Neural crest cell (in vitro differentiated cells): ENCODE measurements around the gene UBTD2. TPM values are rescaled to one million over a fixed set of nuclear protein-coding genes. Genes with fewer than 3 reads are reported as not detected.

Experiments used
- DNase-seq: peaks from one replicate; pipeline ENCODE4 v3.0.0; 2021; ENCODE audit warnings: low read depth, mixed read lengths, low spot score
- H3K27ac Mint-ChIP-seq: one replicate; pipeline ENCODE4 v1.8.0; 2021; ENCODE audit warnings: mild to moderate bottlenecking, mixed read lengths; ENCODE audit not compliant: unreplicated experiment
- H3K27me3 Mint-ChIP-seq: 2 replicates; pipeline ENCODE4 v1.8.0; 2021; ENCODE audit warnings: low read depth, mild to moderate bottlenecking, mixed read lengths
- H3K36me3 Mint-ChIP-seq: 2 replicates; pipeline ENCODE4 v1.8.0; 2021; ENCODE audit warnings: low read depth, mild to moderate bottlenecking, mixed read lengths
- H3K4me1 Mint-ChIP-seq: 2 replicates; pipeline ENCODE4 v1.8.0; 2021; ENCODE audit warnings: mixed read lengths
- H3K4me3 Mint-ChIP-seq: one replicate; pipeline ENCODE4 v1.8.0; 2021; ENCODE audit warnings: mild to moderate bottlenecking, mixed read lengths
- H3K9me3 Mint-ChIP-seq: 2 replicates; pipeline ENCODE4 v1.8.0; 2021; ENCODE audit warnings: mixed read lengths
- CTCF ChIP-seq: fragments of 200-600 bp; sonication (generic); conservative IDR thresholded peaks from 2 replicates; pipeline ENCODE4 v1.5.0; 2021; ENCODE audit warnings: antibody characterized with exemption, mild to moderate bottlenecking
- total RNA-seq: library from RNA; stranded (reverse); gene quantifications from 2 replicates; pipeline ENCODE4 v1.2.1, GENCODE V29; 2021

UBTD2 gene
- total RNA-seq, 1 donor from 2014 or later, result 74.0 TPM

- Mint-ChIP-seq H3K36me3 (peaks cover 6% of the 10 kb centered on the region), H3K27ac (no peak overlapping the region), H3K9me3 (peaks cover 5% of the 10 kb centered on the region), H3K27me3 (no peaks in the 10 kb centered on the region), H3K4me1 (peaks cover 17% of the 10 kb centered on the region), H3K4me3 (no peak overlapping the region)
- no peak for TF ChIP-seq CTCF
- no peak for DNase-seq
Measured at GRCh38 chr5:172238334-172238733, 45.2 kb downstream of the UBTD2 start.

- no peak overlapping the region for H3K27ac Mint-ChIP-seq
- H3K4me3 Mint-ChIP-seq, result no peak overlapping the region
- H3K27me3 Mint-ChIP-seq, result no peaks in the 10 kb centered on the region
Measured at GRCh38 chr5:172235827-172236736, 47.5 kb downstream of the UBTD2 start.

GRCh38 chr5:172235132-172235780 lies 48.3 kb downstream of the UBTD2 start:
- Mint-ChIP-seq H3K4me1 (peaks cover 17% of the 10 kb centered on the region), H3K4me3 (no peak overlapping the region), H3K27me3 (no peaks in the 10 kb centered on the region), H3K27ac (no peak overlapping the region), H3K9me3 (no peaks in the 10 kb centered on the region), H3K36me3 (peaks cover 15% of the 10 kb centered on the region)
- DNase-seq, result no peak
- TF ChIP-seq CTCF, result no peak

More at GRCh38 chr5:172235827-172236736, 47.5 kb downstream of the UBTD2 start:
- H3K36me3 Mint-ChIP-seq, result peaks cover 10% of the 10 kb centered on the region
- TF ChIP-seq CTCF, result no peak
- peaks cover 17% of the 10 kb centered on the region for H3K4me1 Mint-ChIP-seq
- H3K9me3 Mint-ChIP-seq, result no peaks in the 10 kb centered on the region
- no peak for DNase-seq

GRCh38 chr5:172234031-172234430 lies 49.5 kb downstream of the UBTD2 start:
- no peak for TF ChIP-seq CTCF
- no peaks in the 10 kb centered on the region for H3K27me3 Mint-ChIP-seq
- no peaks in the 10 kb centered on the region for H3K9me3 Mint-ChIP-seq
- no peak for DNase-seq
- H3K4me3 Mint-ChIP-seq, result no peak overlapping the region
- H3K4me1 Mint-ChIP-seq, result peaks cover 15% of the 10 kb centered on the region
- H3K27ac Mint-ChIP-seq, result no peak overlapping the region
- peaks cover 19% of the 10 kb centered on the region for H3K36me3 Mint-ChIP-seq

GRCh38 chr5:172229904-172230303 lies 53.7 kb downstream of the UBTD2 start:
- no peak overlapping the region for H3K27ac Mint-ChIP-seq
- no peak for DNase-seq
- H3K27me3 Mint-ChIP-seq, result no peaks in the 10 kb centered on the region
- TF ChIP-seq CTCF, result no peak
- peaks cover 25% of the 10 kb centered on the region for H3K36me3 Mint-ChIP-seq
- H3K4me1 Mint-ChIP-seq, result peaks cover 8% of the 10 kb centered on the region
- no peaks in the 10 kb centered on the region for H3K9me3 Mint-ChIP-seq
- no peak overlapping the region for H3K4me3 Mint-ChIP-seq
